ENCODE measurements around the gene C10orf88. TPM values are rescaled to one million over a fixed set of nuclear protein-coding genes. Genes with fewer than 3 reads are reported as not detected.
A peak's percentile ranks its signal among the peaks of the same experiment; 100 is the strongest.

C10orf88 gene
- total and polyA plus RNA-seq, 9 donors: 8.7 to 13.7 (median 12.2) TPM

GRCh38 chr10:122968698-122969097 lies 14.7 kb upstream of the C10orf88 start:
- no peak for DNase-seq
- Histone ChIP-seq H3K4me1 (ENCODE audit: control insufficient read depth, insufficient read depth, low read length) (no peaks in the 10 kb centered on the region), H3K27me3 (ENCODE audit: control insufficient read depth, insufficient read depth, low read length) (no peaks in the 10 kb centered on the region), H3K36me3 (ENCODE audit: control insufficient read depth, insufficient read depth, low read length) (no peaks in the 10 kb centered on the region), H3K9me3 (replicated peaks; ENCODE audit: control insufficient read depth, low read depth, low read length) (peaks cover 9% of the 10 kb centered on the region), H3K27ac (ENCODE audit: low read length) (no peak overlapping the region), H3K4me3 (ENCODE audit: low read length) (no peak overlapping the region)
- no CpG with 5 or more reads among the region's 3 CpGs for WGBS (ENCODE audit: insufficient coverage)

- Histone ChIP-seq H3K4me1 (ENCODE audit: control insufficient read depth, insufficient read depth, low read length) (no peaks in the 10 kb centered on the region), H3K36me3 (ENCODE audit: control insufficient read depth, insufficient read depth, low read length) (no peaks in the 10 kb centered on the region), H3K9me3 (replicated peaks; ENCODE audit: control insufficient read depth, low read depth, low read length) (peaks cover 9% of the 10 kb centered on the region), H3K4me3 (ENCODE audit: low read length) (no peak overlapping the region), H3K27me3 (ENCODE audit: control insufficient read depth, insufficient read depth, low read length) (no peaks in the 10 kb centered on the region), H3K27ac (ENCODE audit: low read length) (no peak overlapping the region)
- DNase-seq: no peak
Observed at GRCh38 chr10:122966879-122967278, 12.9 kb upstream of the C10orf88 start.

GRCh38 chr10:122962405-122962804 lies 8.4 kb upstream of the C10orf88 start:
- DNase-seq: no peak
- WGBS (ENCODE audit: insufficient coverage): 76% methylated on average over 2 of the region's 3 CpGs
- no peaks in the 10 kb centered on the region for H3K36me3 ChIP-seq (ENCODE audit: control insufficient read depth, insufficient read depth, low read length)
- no peak overlapping the region for H3K4me3 ChIP-seq (ENCODE audit: low read length)
- H3K27ac ChIP-seq (ENCODE audit: low read length): no peak overlapping the region
- peaks cover 8% of the 10 kb centered on the region for H3K9me3 ChIP-seq (replicated peaks; ENCODE audit: control insufficient read depth, low read depth, low read length)
- no peaks in the 10 kb centered on the region for H3K4me1 ChIP-seq (ENCODE audit: control insufficient read depth, insufficient read depth, low read length)
- H3K27me3 ChIP-seq (ENCODE audit: control insufficient read depth, insufficient read depth, low read length): no peaks in the 10 kb centered on the region

- 100% methylated on average over 3 of the region's 5 CpGs for WGBS (ENCODE audit: insufficient coverage)
- Histone ChIP-seq H3K9me3 (replicated peaks; ENCODE audit: control insufficient read depth, low read depth, low read length) (no peaks in the 10 kb centered on the region), H3K36me3 (ENCODE audit: control insufficient read depth, insufficient read depth, low read length) (no peaks in the 10 kb centered on the region), H3K4me1 (ENCODE audit: control insufficient read depth, insufficient read depth, low read length) (peaks cover 10% of the 10 kb centered on the region), H3K4me3 (ENCODE audit: low read length) (no peak overlapping the region), H3K27ac (ENCODE audit: low read length) (no peak overlapping the region), H3K27me3 (ENCODE audit: control insufficient read depth, insufficient read depth, low read length) (peaks cover 7% of the 10 kb centered on the region)
- no peak for DNase-seq
Observed at GRCh38 chr10:122957474-122957873, 3.4 kb upstream of the C10orf88 start.

- WGBS (ENCODE audit: insufficient coverage): no CpG with 5 or more reads among the region's 1 CpG
- no peak for DNase-seq
- Histone ChIP-seq H3K4me1 (ENCODE audit: control insufficient read depth, insufficient read depth, low read length) (peaks cover 10% of the 10 kb centered on the region), H3K4me3 (ENCODE audit: low read length) (no peak overlapping the region), H3K27me3 (ENCODE audit: control insufficient read depth, insufficient read depth, low read length) (peaks cover 7% of the 10 kb centered on the region), H3K36me3 (ENCODE audit: control insufficient read depth, insufficient read depth, low read length) (no peaks in the 10 kb centered on the region), H3K9me3 (replicated peaks; ENCODE audit: control insufficient read depth, low read depth, low read length) (no peaks in the 10 kb centered on the region), H3K27ac (ENCODE audit: low read length) (no peak overlapping the region)
Observed at GRCh38 chr10:122955892-122956291, 1.9 kb upstream of the C10orf88 start.

GRCh38 chr10:122954731-122955050 lies 664 bp upstream of the C10orf88 start:
- H3K9me3 ChIP-seq (replicated peaks; ENCODE audit: control insufficient read depth, low read depth, low read length): no peaks in the 10 kb centered on the region
- no peak overlapping the region for H3K27ac ChIP-seq (ENCODE audit: low read length)
- peaks cover 10% of the 10 kb centered on the region for H3K4me1 ChIP-seq (ENCODE audit: control insufficient read depth, insufficient read depth, low read length)
- DNase-seq: no peak
- peak overlapping the region; percentile 82 for H3K4me3 ChIP-seq (ENCODE audit: low read length)
- WGBS (ENCODE audit: insufficient coverage): 79% methylated on average over 11 of the region's 13 CpGs
- H3K27me3 ChIP-seq (ENCODE audit: control insufficient read depth, insufficient read depth, low read length): peaks cover 7% of the 10 kb centered on the region
- H3K36me3 ChIP-seq (ENCODE audit: control insufficient read depth, insufficient read depth, low read length): no peaks in the 10 kb centered on the region

- H3K4me1 ChIP-seq (ENCODE audit: control insufficient read depth, insufficient read depth, low read length): peaks cover 6% of the 10 kb centered on the region
- H3K27ac ChIP-seq (ENCODE audit: low read length): no peak overlapping the region
- H3K4me3 ChIP-seq (ENCODE audit: low read length): no peak overlapping the region
- peaks cover 14% of the 10 kb centered on the region for H3K36me3 ChIP-seq (ENCODE audit: control insufficient read depth, insufficient read depth, low read length)
- H3K9me3 ChIP-seq (replicated peaks; ENCODE audit: control insufficient read depth, low read depth, low read length): no peaks in the 10 kb centered on the region
- no CpG with 5 or more reads among the region's 3 CpGs for WGBS (ENCODE audit: insufficient coverage)
- DNase-seq: no peak
- H3K27me3 ChIP-seq (ENCODE audit: control insufficient read depth, insufficient read depth, low read length): no peaks in the 10 kb centered on the region
Observed at GRCh38 chr10:122949296-122949695, 4.7 kb downstream of the C10orf88 start.

GRCh38 chr10:122939856-122940543 lies 14.0 kb downstream of the C10orf88 start:
- peaks cover 10% of the 10 kb centered on the region for H3K36me3 ChIP-seq (ENCODE audit: control insufficient read depth, insufficient read depth, low read length)
- H3K4me1 ChIP-seq (ENCODE audit: control insufficient read depth, insufficient read depth, low read length): no peaks in the 10 kb centered on the region
- no peak overlapping the region for H3K4me3 ChIP-seq (ENCODE audit: low read length)
- H3K9me3 ChIP-seq (replicated peaks; ENCODE audit: control insufficient read depth, low read depth, low read length): no peaks in the 10 kb centered on the region
- peak; percentile 39 for DNase-seq
- no CpG with 5 or more reads among the region's 1 CpG for WGBS (ENCODE audit: insufficient coverage)
- H3K27me3 ChIP-seq (ENCODE audit: control insufficient read depth, insufficient read depth, low read length): no peaks in the 10 kb centered on the region
- H3K27ac ChIP-seq (ENCODE audit: low read length): no peak overlapping the region

- DNase-seq: no peak
- WGBS (ENCODE audit: insufficient coverage): no CpG with 5 or more reads among the region's 1 CpG
- Histone ChIP-seq H3K9me3 (replicated peaks; ENCODE audit: control insufficient read depth, low read depth, low read length) (no peaks in the 10 kb centered on the region), H3K27ac (ENCODE audit: low read length) (no peak overlapping the region), H3K4me3 (ENCODE audit: low read length) (no peak overlapping the region), H3K4me1 (ENCODE audit: control insufficient read depth, insufficient read depth, low read length) (no peaks in the 10 kb centered on the region), H3K27me3 (ENCODE audit: control insufficient read depth, insufficient read depth, low read length) (no peaks in the 10 kb centered on the region), H3K36me3 (ENCODE audit: control insufficient read depth, insufficient read depth, low read length) (peaks cover 10% of the 10 kb centered on the region)
Observed at GRCh38 chr10:122939133-122939855, 14.7 kb downstream of the C10orf88 start.

GRCh38 chr10:122931088-122931906 lies 22.7 kb downstream of the C10orf88 start:
- no peaks in the 10 kb centered on the region for H3K9me3 ChIP-seq (replicated peaks; ENCODE audit: control insufficient read depth, low read depth, low read length)
- H3K4me1 ChIP-seq (ENCODE audit: control insufficient read depth, insufficient read depth, low read length): no peaks in the 10 kb centered on the region
- no peaks in the 10 kb centered on the region for H3K27me3 ChIP-seq (ENCODE audit: control insufficient read depth, insufficient read depth, low read length)
- H3K36me3 ChIP-seq (ENCODE audit: control insufficient read depth, insufficient read depth, low read length): peaks cover 4% of the 10 kb centered on the region
- no peak overlapping the region for H3K4me3 ChIP-seq (ENCODE audit: low read length)
- no peak overlapping the region for H3K27ac ChIP-seq (ENCODE audit: low read length)
- no peak for DNase-seq
- 60% methylated on average over 1 of the region's 6 CpGs for WGBS (ENCODE audit: insufficient coverage)

Measured in muscle of leg (tissue), 11 donors.